Measurements from ENCODE around the gene SSMEM1.
"Not testable (repeated sequence)": the region's sequence is repeated elsewhere in the genome, so short reads cannot be mapped to it uniquely, and the experiment has no call there.

The SSMEM1 gene

DNA sequence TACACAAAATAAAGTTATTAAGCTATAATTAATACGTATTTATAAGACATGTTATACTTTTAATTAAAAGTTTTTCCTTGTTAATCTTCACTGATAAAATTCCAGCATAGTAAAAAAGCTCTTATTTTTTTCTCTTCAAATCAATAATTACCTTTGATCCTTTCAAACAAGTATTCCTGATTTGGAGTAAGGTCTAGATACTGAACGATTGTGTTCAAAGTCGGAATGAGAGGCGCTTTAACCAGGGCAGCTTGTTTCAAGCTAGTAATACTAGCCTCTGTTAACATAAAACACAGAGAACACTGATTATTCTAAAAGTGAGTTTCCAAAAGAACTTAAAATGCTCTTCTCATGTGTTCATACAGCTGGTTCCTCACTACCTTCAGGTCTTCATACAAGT, 29.4 kb upstream of the SSMEM1 start:
- peaks cover 90% of the 10 kb centered on the region for H3K36me3 ChIP-seq (ENCODE audit: low read depth)
- H3K27ac ChIP-seq (ENCODE audit: poor library complexity, severe bottlenecking), result no peak overlapping the region
- H3K9me3 ChIP-seq (ENCODE audit: severe bottlenecking), result no peaks in the 10 kb centered on the region
- no peak for ATAC-seq (ENCODE audit: low read depth)
- no peaks in the 10 kb centered on the region for H3K4me1 ChIP-seq (ENCODE audit: insufficient read depth, poor library complexity, severe bottlenecking)
- H3K27me3 ChIP-seq (ENCODE audit: insufficient read depth, poor library complexity, severe bottlenecking), result no peaks in the 10 kb centered on the region
- no peak for DNase-seq (ENCODE audit: low spot score)
- TF ChIP-seq, protein P1, sequence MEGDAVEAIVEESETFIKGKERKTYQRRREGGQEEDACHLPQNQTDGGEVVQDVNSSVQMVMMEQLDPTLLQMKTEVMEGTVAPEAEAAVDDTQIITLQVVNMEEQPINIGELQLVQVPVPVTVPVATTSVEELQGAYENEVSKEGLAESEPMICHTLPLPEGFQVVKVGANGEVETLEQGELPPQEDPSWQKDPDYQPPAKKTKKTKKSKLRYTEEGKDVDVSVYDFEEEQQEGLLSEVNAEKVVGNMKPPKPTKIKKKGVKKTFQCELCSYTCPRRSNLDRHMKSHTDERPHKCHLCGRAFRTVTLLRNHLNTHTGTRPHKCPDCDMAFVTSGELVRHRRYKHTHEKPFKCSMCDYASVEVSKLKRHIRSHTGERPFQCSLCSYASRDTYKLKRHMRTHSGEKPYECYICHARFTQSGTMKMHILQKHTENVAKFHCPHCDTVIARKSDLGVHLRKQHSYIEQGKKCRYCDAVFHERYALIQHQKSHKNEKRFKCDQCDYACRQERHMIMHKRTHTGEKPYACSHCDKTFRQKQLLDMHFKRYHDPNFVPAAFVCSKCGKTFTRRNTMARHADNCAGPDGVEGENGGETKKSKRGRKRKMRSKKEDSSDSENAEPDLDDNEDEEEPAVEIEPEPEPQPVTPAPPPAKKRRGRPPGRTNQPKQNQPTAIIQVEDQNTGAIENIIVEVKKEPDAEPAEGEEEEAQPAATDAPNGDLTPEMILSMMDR (IDR thresholded peaks at IDR 0.05; ENCODE audit: poor library complexity, severe bottlenecking), result no peak
- H3K4me3 ChIP-seq (ENCODE audit: severe bottlenecking), result no peak overlapping the region

- Histone ChIP-seq H3K9me3 (ENCODE audit: severe bottlenecking) (no peaks in the 10 kb centered on the region), H3K36me3 (ENCODE audit: low read depth) (peaks cover 90% of the 10 kb centered on the region)
Observed at GRCh38 chr7:130179631-130180030, 28.0 kb upstream of the SSMEM1 start.

GRCh38 chr7:130180571-130181262, 26.9 kb upstream of the SSMEM1 start:
- ATAC-seq (ENCODE audit: low read depth) (peak; percentile 50), DNase-seq (ENCODE audit: low spot score) (no peak)
- Histone ChIP-seq H3K9me3 (ENCODE audit: severe bottlenecking) (no peaks in the 10 kb centered on the region), H3K27me3 (ENCODE audit: insufficient read depth, poor library complexity, severe bottlenecking) (no peaks in the 10 kb centered on the region), H3K4me1 (ENCODE audit: insufficient read depth, poor library complexity, severe bottlenecking) (no peaks in the 10 kb centered on the region), H3K4me3 (ENCODE audit: severe bottlenecking) (no peak overlapping the region), H3K36me3 (ENCODE audit: low read depth) (peaks cover 90% of the 10 kb centered on the region), H3K27ac (ENCODE audit: poor library complexity, severe bottlenecking) (no peak overlapping the region)
- TF ChIP-seq, protein P1 (IDR thresholded peaks at IDR 0.05; ENCODE audit: poor library complexity, severe bottlenecking), result no peak

More at GRCh38 chr7:130179631-130180030, 28.0 kb upstream of the SSMEM1 start:
- ATAC-seq (ENCODE audit: low read depth) (no peak), DNase-seq (ENCODE audit: low spot score) (no peak)
- H3K27ac ChIP-seq (ENCODE audit: poor library complexity, severe bottlenecking), result no peak overlapping the region
- H3K4me1 ChIP-seq (ENCODE audit: insufficient read depth, poor library complexity, severe bottlenecking), result no peaks in the 10 kb centered on the region
- no peak overlapping the region for H3K4me3 ChIP-seq (ENCODE audit: severe bottlenecking)
- TF ChIP-seq, protein P1 (IDR thresholded peaks at IDR 0.05; ENCODE audit: poor library complexity, severe bottlenecking), result no peak
- H3K27me3 ChIP-seq (ENCODE audit: insufficient read depth, poor library complexity, severe bottlenecking), result no peaks in the 10 kb centered on the region

GRCh38 chr7:130181263-130181605, 26.4 kb upstream of the SSMEM1 start:
- TF ChIP-seq, protein P1 (IDR thresholded peaks at IDR 0.05; ENCODE audit: poor library complexity, severe bottlenecking), result no peak
- no peaks in the 10 kb centered on the region for H3K27me3 ChIP-seq (ENCODE audit: insufficient read depth, poor library complexity, severe bottlenecking)
- no peak overlapping the region for H3K4me3 ChIP-seq (ENCODE audit: severe bottlenecking)
- no peak overlapping the region for H3K27ac ChIP-seq (ENCODE audit: poor library complexity, severe bottlenecking)
- H3K9me3 ChIP-seq (ENCODE audit: severe bottlenecking), result no peaks in the 10 kb centered on the region
- H3K36me3 ChIP-seq (ENCODE audit: low read depth), result peaks cover 92% of the 10 kb centered on the region
- ATAC-seq (ENCODE audit: low read depth), result no peak
- DNase-seq (ENCODE audit: low spot score), result no peak
- no peaks in the 10 kb centered on the region for H3K4me1 ChIP-seq (ENCODE audit: insufficient read depth, poor library complexity, severe bottlenecking)

- DNase-seq (ENCODE audit: low spot score), result no peak
- TF ChIP-seq, protein P1 (IDR thresholded peaks at IDR 0.05; ENCODE audit: poor library complexity, severe bottlenecking), result no peak
- H3K4me3 ChIP-seq (ENCODE audit: severe bottlenecking), result no peak overlapping the region
- H3K4me1 ChIP-seq (ENCODE audit: insufficient read depth, poor library complexity, severe bottlenecking), result no peaks in the 10 kb centered on the region
- no peak for ATAC-seq (ENCODE audit: low read depth)
- no peaks in the 10 kb centered on the region for H3K27me3 ChIP-seq (ENCODE audit: insufficient read depth, poor library complexity, severe bottlenecking)
- H3K9me3 ChIP-seq (ENCODE audit: severe bottlenecking), result no peaks in the 10 kb centered on the region
- H3K27ac ChIP-seq (ENCODE audit: poor library complexity, severe bottlenecking), result no peak overlapping the region
- H3K36me3 ChIP-seq (ENCODE audit: low read depth), result peaks cover 93% of the 10 kb centered on the region
Observed at GRCh38 chr7:130182990-130183389, 24.7 kb upstream of the SSMEM1 start.

GRCh38 chr7:130184349-130184748, 23.3 kb upstream of the SSMEM1 start:
- DNase-seq (ENCODE audit: low spot score); H3K9me3 ChIP-seq (ENCODE audit: severe bottlenecking); H3K27me3 ChIP-seq (ENCODE audit: insufficient read depth, poor library complexity, severe bottlenecking); ATAC-seq (ENCODE audit: low read depth); H3K27ac ChIP-seq (ENCODE audit: poor library complexity, severe bottlenecking); H3K4me1 ChIP-seq (ENCODE audit: insufficient read depth, poor library complexity, severe bottlenecking); H3K4me3 ChIP-seq (ENCODE audit: severe bottlenecking): not testable (repeated sequence)
- H3K36me3 ChIP-seq (ENCODE audit: low read depth), result peaks cover 93% of the 10 kb centered on the region
